Heart left ventricle (tissue), 16 donors: Measurements from ENCODE around the gene PEF1. TPM values are rescaled to one million over a fixed set of nuclear protein-coding genes. Genes with fewer than 3 reads are reported as not detected.

Experiments used
- ATAC-seq, 4 donors: fragments of 200-7000 bp; cut with Tn5 transposase; one replicate each; pipeline ENCODE4 v1.9.1; 2020 to 2022; ENCODE audit warnings: moderate library complexity in 4 of 4, mild to moderate bottlenecking in 3 of 4, moderate number of reproducible peaks in 1 of 4
- DNase-seq, 5 donors: peaks; one replicate each; pipeline ENCODE4 v3.0.0-alpha.2; 2020
- H3K27ac ChIP-seq, 12 donors: fragments of 200-600 bp; sonication (generic) in 4 of 12; one replicate each; pipeline versions ENCODE4 v1.5.0 to v1.8.0; 2016 to 2022; ENCODE audit warnings: mild to moderate bottlenecking in 2 of 12
- H3K27me3 ChIP-seq, 9 donors: fragments of 200-600 bp; sonication (generic) in 2 of 9; one replicate each; pipeline versions ENCODE4 v1.5.1 to v1.8.0; 2016 to 2022; ENCODE audit warnings: mild to moderate bottlenecking in 3 of 9
- H3K36me3 ChIP-seq, 9 donors: fragments of 200-600 bp; sonication (generic) in 2 of 9; one replicate each; pipeline versions ENCODE4 v1.5.0 to v1.8.0; 2018 to 2022; ENCODE audit warnings: mild to moderate bottlenecking in 2 of 9
- H3K4me1 ChIP-seq, 12 donors: fragments of 200-600 bp; sonication (generic) in 4 of 12; one replicate each; pipeline versions ENCODE4 v1.5.0 to v1.8.0; 2016 to 2022; ENCODE audit warnings: mild to moderate bottlenecking in 3 of 12
- H3K4me3 ChIP-seq, 12 donors: fragments of 200-600 bp; sonication (generic) in 4 of 12; one replicate each; pipeline versions ENCODE4 v1.5.0 to v1.8.0; 2017 to 2022; ENCODE audit warnings: mild to moderate bottlenecking in 9 of 12, moderate library complexity in 4 of 12
- H3K9me3 ChIP-seq, 12 donors: fragments of 200-600 bp; sonication (generic) in 4 of 12; one replicate each; pipeline versions ENCODE4 v1.5.0 to v1.8.0; 2016 to 2022; ENCODE audit warnings: mild to moderate bottlenecking in 1 of 12
- POLR2A ChIP-seq, 2 donors: fragments of 450-650 bp; IDR thresholded peaks; one replicate each; pipeline ENCODE4 v1.6.1; 2017; ENCODE audit warnings: antibody characterized with exemption in 2 of 2, mild to moderate bottlenecking in 2 of 2, moderate library complexity in 2 of 2
- WGBS, 4 donors: extraction: QIAGEN DNeasy Blood & Tissue Kit in 2 of 4; methylation state at CpG; one replicate each; pipeline versions ENCODE4 v1.1.5 to v1.1.7; 2013 to 2018; 5-methylcytosine and 5-hydroxymethylcytosine counted together
- intact Hi-C, 10 donors: fragments of 100-400 bp; cut with DNase I; formaldehyde crosslinking; loops; one replicate each; pipeline versions ENCODE4 v1.11.1 to v1.14.2; 2022
- polyA plus RNA-seq, 2 donors: library from polyadenylated mRNA; stranded (reverse); fragments of 200-250 nt; gene quantifications; one replicate each; pipeline ENCODE4 v1.2.3, GENCODE V29; 2013
- total RNA-seq, 9 donors: library from RNA; depleted of rRNA in 2 of 9; stranded (reverse); fragments of >200 nt in 2 of 9; fragmentation: NEBNext Ultra II Directional in 3 of 9; extraction: Animal tissue kit (Norgen Biotek cat#: 25700) in 3 of 9; gene quantifications; one replicate each; pipeline versions ENCODE4 v1.1.0 to v1.2.4, GENCODE V29; 2016 to 2023
- TF ChIP-seq, protein P1 (sequence below), 12 donors: fragments of 200-600 bp; sonication (generic) in 4 of 12; IDR thresholded peaks; one replicate each; pipeline versions ENCODE4 v1.5.0 to v1.8.0; 2018 to 2022; ENCODE audit warnings: antibody characterized with exemption in 12 of 12, mild to moderate bottlenecking in 5 of 12
- donor health status: ischemic (EF 13 %, LVEDD 7.1; RV severe dilation, severe dysfunction).
- donor health status: healthy with polysubstance abuse.
- donor health status: DM: no; HTN: yes; CAD: no.
- donor health status: DM: no; HTN: no; CAD: no.
- donor health status: ischemic (EF 25% LVEDD 6.9; RV normal size, moderate dysfunction).
- donor health status: ischemic (EF 25% LVEDD 5.7; RV mildly dilated, moderate dysfunction).
- donor health status: healthy.
- donor health status: DM: yes; HTN: yes; CAD: no.
- donor health status: ischemic (EF 35%, LVEDD 5.7; RV mildly dilated, moderate dysfunction).
- donor health status: nonischemic (EF 11% LVEDD 7.7; RV severe dilation, severe dysfunction).
- donor health status: DM: yes; HTN: yes; CAD: no.
- donor health status: PGD.
- donor health status: ischemic (EF 29% LVEDD 5.4; RV normal size, mild dysfunction).
- donor health status: nonischemic (EF 23%, LVEDD 6.1; RV moderate dilation, normal function).

The PEF1 gene
- total and polyA plus RNA-seq, 11 donors = 32.2 to 106 (median 42.4) TPM

GRCh38 chr1:31691446-31691845, 46.8 kb upstream of the PEF1 start:
- Histone ChIP-seq H3K27me3 (no peaks in the 10 kb centered on the region), H3K9me3 (no peaks in the 10 kb centered on the region), H3K36me3 (peaks cover 0 to 44% (median 0%) of the 10 kb centered on the region in 9 donors), H3K27ac (no peak overlapping the region), H3K4me1 (peaks cover 0 to 7% (median 0%) of the 10 kb centered on the region in 12 donors), H3K4me3 (no peak overlapping the region)
- no peak for ATAC-seq
- 92 to 100% (median 96%) methylated on average over 3 to 4 of the region's 4 CpGs for WGBS, 4 donors
- TF ChIP-seq POLR2A (IDR thresholded peaks at IDR 0.05) = no peak
- TF ChIP-seq, protein P1, sequence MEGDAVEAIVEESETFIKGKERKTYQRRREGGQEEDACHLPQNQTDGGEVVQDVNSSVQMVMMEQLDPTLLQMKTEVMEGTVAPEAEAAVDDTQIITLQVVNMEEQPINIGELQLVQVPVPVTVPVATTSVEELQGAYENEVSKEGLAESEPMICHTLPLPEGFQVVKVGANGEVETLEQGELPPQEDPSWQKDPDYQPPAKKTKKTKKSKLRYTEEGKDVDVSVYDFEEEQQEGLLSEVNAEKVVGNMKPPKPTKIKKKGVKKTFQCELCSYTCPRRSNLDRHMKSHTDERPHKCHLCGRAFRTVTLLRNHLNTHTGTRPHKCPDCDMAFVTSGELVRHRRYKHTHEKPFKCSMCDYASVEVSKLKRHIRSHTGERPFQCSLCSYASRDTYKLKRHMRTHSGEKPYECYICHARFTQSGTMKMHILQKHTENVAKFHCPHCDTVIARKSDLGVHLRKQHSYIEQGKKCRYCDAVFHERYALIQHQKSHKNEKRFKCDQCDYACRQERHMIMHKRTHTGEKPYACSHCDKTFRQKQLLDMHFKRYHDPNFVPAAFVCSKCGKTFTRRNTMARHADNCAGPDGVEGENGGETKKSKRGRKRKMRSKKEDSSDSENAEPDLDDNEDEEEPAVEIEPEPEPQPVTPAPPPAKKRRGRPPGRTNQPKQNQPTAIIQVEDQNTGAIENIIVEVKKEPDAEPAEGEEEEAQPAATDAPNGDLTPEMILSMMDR (IDR thresholded peaks at IDR 0.05) = no peak
- intact Hi-C loops = no loop called here
- no peak for DNase-seq

GRCh38 chr1:31690921-31691320, 46.2 kb upstream of the PEF1 start:
- H3K27me3 ChIP-seq = no peaks in the 10 kb centered on the region
- no peak overlapping the region for H3K27ac ChIP-seq
- ATAC-seq (no peak), DNase-seq (no peak)
- TF ChIP-seq, protein P1 (IDR thresholded peaks at IDR 0.05) = no peak
- no peak for TF ChIP-seq POLR2A (IDR thresholded peaks at IDR 0.05)
- H3K4me3 ChIP-seq = no peak overlapping the region
- H3K9me3 ChIP-seq = no peaks in the 10 kb centered on the region
- intact Hi-C loops = no loop called here
- peaks cover 0 to 42% (median 0%) of the 10 kb centered on the region in 9 donors for H3K36me3 ChIP-seq
- H3K4me1 ChIP-seq = peaks cover 0 to 2% (median 0%) of the 10 kb centered on the region in 12 donors
- WGBS, 4 donors = 95 to 99% (median 96%) methylated on average over 9 to 10 of the region's 10 CpGs

- intact Hi-C loops = no loop called here
- H3K27ac ChIP-seq = no peak overlapping the region
- H3K36me3 ChIP-seq = peaks cover 0 to 45% (median 0%) of the 10 kb centered on the region in 9 donors
- no peak for TF ChIP-seq POLR2A (IDR thresholded peaks at IDR 0.05)
- TF ChIP-seq, protein P1 (IDR thresholded peaks at IDR 0.05) = no peak
- 83 to 100% (median 96%) methylated on average over 6 of the region's 6 CpGs for WGBS, 4 donors
- H3K9me3 ChIP-seq = no peaks in the 10 kb centered on the region
- H3K27me3 ChIP-seq = no peaks in the 10 kb centered on the region
- no peak overlapping the region for H3K4me3 ChIP-seq
- H3K4me1 ChIP-seq = no peaks in the 10 kb centered on the region
- ATAC-seq (no peak), DNase-seq (no peak)
These were observed 45.2 kb upstream of the PEF1 start for GRCh38 chr1:31689854-31690253.

DNA sequence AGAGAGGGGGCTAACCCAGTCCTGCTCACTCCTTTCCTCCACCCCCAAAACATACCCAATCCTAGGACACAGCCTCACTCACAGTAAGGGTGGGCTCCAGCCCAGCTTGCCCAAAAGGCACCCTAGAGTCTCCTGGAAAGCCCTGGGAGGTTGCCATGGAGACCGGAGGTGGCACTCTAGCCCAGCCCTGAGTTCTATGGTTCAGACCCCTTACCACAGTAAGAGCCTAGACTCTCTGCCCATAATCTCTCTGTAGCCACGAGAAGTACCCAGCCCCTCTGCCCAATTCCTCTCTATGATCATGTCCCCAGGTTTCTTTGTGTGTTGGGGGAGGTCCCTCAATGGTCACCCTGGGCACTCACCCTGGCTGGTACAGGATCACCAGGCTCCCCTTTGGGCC, 44.7 kb upstream of the PEF1 start:
- H3K27me3 ChIP-seq = no peaks in the 10 kb centered on the region
- H3K4me1 ChIP-seq = no peaks in the 10 kb centered on the region
- 81 to 93% (median 87%) methylated on average over 2 of the region's 2 CpGs for WGBS, 4 donors
- no peak overlapping the region for H3K4me3 ChIP-seq
- DNase-seq = no peak
- no peak overlapping the region for H3K27ac ChIP-seq
- H3K9me3 ChIP-seq = no peaks in the 10 kb centered on the region
- ATAC-seq = no peak
- TF ChIP-seq, protein P1 (IDR thresholded peaks at IDR 0.05) = no peak
- TF ChIP-seq POLR2A (IDR thresholded peaks at IDR 0.05) = no peak
- peaks cover 0 to 45% (median 0%) of the 10 kb centered on the region in 9 donors for H3K36me3 ChIP-seq
- intact Hi-C loops = no loop called here
